ENCODE results near the gene S1PR3.

Gene S1PR3

GRCh38 chr9:88969646-88970373 is 21.5 kb upstream of the S1PR3 start:
- no peak for DNase-seq (ENCODE audit: low spot score)

- DNase-seq (ENCODE audit: low spot score), result no peak
Measured at GRCh38 chr9:88971131-88971960, 19.9 kb upstream of the S1PR3 start.

- no peak for DNase-seq (ENCODE audit: low spot score)
Measured at GRCh38 chr9:88972401-88972800, 18.9 kb upstream of the S1PR3 start.

GRCh38 chr9:88973281-88974045 is 17.8 kb upstream of the S1PR3 start:
- no peak for DNase-seq (ENCODE audit: low spot score)

GRCh38 chr9:88974641-88975040 is 16.6 kb upstream of the S1PR3 start:
- DNase-seq (ENCODE audit: low spot score), result no peak

- no peak for DNase-seq (ENCODE audit: low spot score)
Measured at GRCh38 chr9:88975966-88976889, 15.0 kb upstream of the S1PR3 start.

GRCh38 chr9:88976890-88977257 is 14.4 kb upstream of the S1PR3 start:
- no peak for DNase-seq (ENCODE audit: low spot score)

- DNase-seq (ENCODE audit: low spot score), result no peak
Measured at GRCh38 chr9:88978034-88978433, 13.2 kb upstream of the S1PR3 start.

- DNase-seq (ENCODE audit: low spot score), result no peak
Measured at GRCh38 chr9:88979021-88979420, 12.2 kb upstream of the S1PR3 start.

- DNase-seq (ENCODE audit: low spot score), result no peak
Measured at GRCh38 chr9:88979791-88980190, 11.5 kb upstream of the S1PR3 start.

GRCh38 chr9:88980740-88981203 is 10.5 kb upstream of the S1PR3 start:
- no peak for DNase-seq (ENCODE audit: low spot score)

GRCh38 chr9:88983865-88984542 is 7.3 kb upstream of the S1PR3 start:
- no peak for DNase-seq (ENCODE audit: low spot score)

GRCh38 chr9:88984543-88984883 is 6.8 kb upstream of the S1PR3 start:
- DNase-seq (ENCODE audit: low spot score), result no peak

GRCh38 chr9:88985616-88986015 is 5.7 kb upstream of the S1PR3 start:
- DNase-seq (ENCODE audit: low spot score), result no peak

GRCh38 chr9:88986776-88987175 is 4.5 kb upstream of the S1PR3 start:
- DNase-seq (ENCODE audit: low spot score), result no peak

GRCh38 chr9:88987661-88988060 is 3.6 kb upstream of the S1PR3 start:
- DNase-seq (ENCODE audit: low spot score), result no peak

- DNase-seq (ENCODE audit: low spot score), result no peak
Measured at GRCh38 chr9:88988796-88989641, 2.2 kb upstream of the S1PR3 start.

GRCh38 chr9:88990041-88990728 is 1.1 kb upstream of the S1PR3 start:
- no peak for DNase-seq (ENCODE audit: low spot score)

- no peak for DNase-seq (ENCODE audit: low spot score)
Measured at GRCh38 chr9:88990729-88991065, 571 bp upstream of the S1PR3 start.

- no peak for DNase-seq (ENCODE audit: low spot score)
Measured at GRCh38 chr9:88992556-88992955, 1.3 kb downstream of the S1PR3 start.
